Keratinocyte (primary cell): Measurements from ENCODE around the gene PDGFB.

ENCODE experiments used
- EZH2 ChIP-seq: IDR thresholded peaks from one replicate; pipeline ENCODE4 v1.6.1; 2012; ENCODE audit warnings: inconsistent platforms, mild to moderate bottlenecking, low read length, moderate library complexity
- TF ChIP-seq, protein P1 (sequence below), 3 experiments: IDR thresholded peaks in 1 of 3; conservative IDR thresholded peaks in 1 of 3; optimal IDR thresholded peaks in 1 of 3; 2 replicates in 2 of 3; 3 replicates in 1 of 3; pipeline versions ENCODE3 to v1.5.1; 2011; ENCODE audit warnings: low read length in 3 of 3, mild to moderate bottlenecking in 3 of 3, moderate library complexity in 2 of 3, control low read depth in 1 of 3, inconsistent platforms in 1 of 3; ENCODE audit not compliant: insufficient read depth in 2 of 3; ENCODE audit errors: extremely low read depth in 1 of 3

DNA sequence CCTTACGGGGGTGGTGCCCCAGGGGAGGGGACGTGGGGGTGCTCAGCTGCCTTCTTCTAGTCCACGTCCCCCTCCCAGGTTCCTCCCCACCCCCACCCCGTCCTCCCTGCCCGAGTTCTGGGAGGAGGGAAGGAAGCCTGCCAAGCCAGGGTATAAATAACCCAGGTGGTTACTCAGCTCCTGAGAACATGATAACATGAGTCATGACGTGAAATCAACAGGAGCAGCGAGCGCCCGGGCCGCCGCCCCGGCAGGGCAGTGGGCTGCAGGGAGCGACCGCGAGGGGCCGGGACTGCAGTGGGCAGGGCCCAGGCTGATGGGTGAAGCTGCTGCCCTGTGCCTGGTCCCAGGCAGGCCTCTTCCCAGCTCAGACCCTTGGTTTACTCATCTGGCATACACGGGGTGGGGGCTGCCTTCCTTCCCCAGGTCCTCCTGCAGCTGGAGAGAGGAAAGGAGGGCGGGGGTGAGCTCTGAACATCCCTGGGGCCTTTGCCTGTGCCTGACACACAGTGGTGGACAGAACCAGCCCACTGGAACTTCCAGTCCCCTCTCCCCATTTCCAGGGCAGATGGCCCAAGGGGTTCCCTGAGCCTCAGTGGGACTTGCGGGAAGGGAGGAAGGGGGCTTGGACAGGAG lies 8.8 kb upstream of the PDGFB start:
- TF ChIP-seq, protein P1, sequence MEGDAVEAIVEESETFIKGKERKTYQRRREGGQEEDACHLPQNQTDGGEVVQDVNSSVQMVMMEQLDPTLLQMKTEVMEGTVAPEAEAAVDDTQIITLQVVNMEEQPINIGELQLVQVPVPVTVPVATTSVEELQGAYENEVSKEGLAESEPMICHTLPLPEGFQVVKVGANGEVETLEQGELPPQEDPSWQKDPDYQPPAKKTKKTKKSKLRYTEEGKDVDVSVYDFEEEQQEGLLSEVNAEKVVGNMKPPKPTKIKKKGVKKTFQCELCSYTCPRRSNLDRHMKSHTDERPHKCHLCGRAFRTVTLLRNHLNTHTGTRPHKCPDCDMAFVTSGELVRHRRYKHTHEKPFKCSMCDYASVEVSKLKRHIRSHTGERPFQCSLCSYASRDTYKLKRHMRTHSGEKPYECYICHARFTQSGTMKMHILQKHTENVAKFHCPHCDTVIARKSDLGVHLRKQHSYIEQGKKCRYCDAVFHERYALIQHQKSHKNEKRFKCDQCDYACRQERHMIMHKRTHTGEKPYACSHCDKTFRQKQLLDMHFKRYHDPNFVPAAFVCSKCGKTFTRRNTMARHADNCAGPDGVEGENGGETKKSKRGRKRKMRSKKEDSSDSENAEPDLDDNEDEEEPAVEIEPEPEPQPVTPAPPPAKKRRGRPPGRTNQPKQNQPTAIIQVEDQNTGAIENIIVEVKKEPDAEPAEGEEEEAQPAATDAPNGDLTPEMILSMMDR (optimal IDR thresholded peaks at IDR 0.05 in 1 of 3, IDR thresholded peaks at IDR 0.05 in 1 of 3, conservative IDR thresholded peaks at IDR 0.05 in 1 of 3; ENCODE audit: extremely low read depth in 1 of 3, insufficient read depth in 2 of 3, low read length in 3 of 3) = no peak
- no peak for TF ChIP-seq EZH2
